Stimulated activated CD8-positive, alpha-beta memory T cell treated with anti-CD3 and anti-CD28 coated beads, Interleukin-7, amount 100 ng/mL, for 1 hour (primary cell): ENCODE data around the gene ASB6.
"Not testable (repeated sequence)": the region's sequence is repeated elsewhere in the genome, so short reads cannot be mapped to it uniquely, and the experiment has no call there.

Experiments
- DNase-seq, 2 donors: peaks; one replicate each; pipeline ENCODE4 v3.0.0-alpha.2; 2020; ENCODE audit warnings: low read depth in 2 of 2

The ASB6 gene

DNA sequence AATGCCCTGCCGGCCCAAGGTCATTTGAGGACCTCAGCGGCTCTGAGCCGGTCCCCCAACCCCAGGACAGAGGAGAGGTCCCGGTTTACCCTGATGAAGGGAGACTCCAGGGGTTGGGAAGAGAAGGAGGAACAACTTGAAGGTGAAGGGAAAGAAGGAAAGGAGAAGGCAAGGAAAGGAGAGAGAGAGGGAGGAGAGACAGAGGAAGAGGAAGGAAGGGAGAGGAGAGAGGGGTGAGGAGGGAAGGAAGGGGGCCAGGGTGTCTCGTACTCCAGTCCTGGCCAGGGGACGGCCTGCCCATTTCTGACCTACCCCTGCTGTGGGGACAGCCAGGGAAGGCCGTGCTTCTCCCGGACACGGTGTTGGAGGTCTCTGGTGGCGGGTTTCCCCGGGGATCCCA lies 25.4 kb upstream of the ASB6 start:
- no peak for DNase-seq

DNA sequence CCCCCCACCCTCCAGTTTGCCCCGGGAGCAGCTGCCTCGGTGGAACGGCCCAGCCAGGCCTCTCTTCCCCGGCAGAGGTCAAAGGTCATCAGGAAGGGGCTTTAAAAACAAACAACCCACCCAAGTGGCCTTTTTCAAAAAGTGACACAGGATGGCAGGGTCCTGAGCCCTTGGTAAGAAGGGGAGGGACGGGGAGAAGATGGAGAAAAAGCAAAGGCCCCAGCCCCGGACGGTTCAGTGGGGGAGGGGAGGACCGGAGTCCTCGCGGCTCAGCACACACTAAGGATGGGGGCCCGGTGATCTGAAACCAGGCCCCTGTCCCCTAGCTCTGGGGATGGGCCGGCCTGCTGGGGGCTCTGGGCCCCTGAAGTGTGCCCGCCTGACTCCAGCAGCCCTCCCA lies 24.6 kb upstream of the ASB6 start:
- DNase-seq = no peak

DNA sequence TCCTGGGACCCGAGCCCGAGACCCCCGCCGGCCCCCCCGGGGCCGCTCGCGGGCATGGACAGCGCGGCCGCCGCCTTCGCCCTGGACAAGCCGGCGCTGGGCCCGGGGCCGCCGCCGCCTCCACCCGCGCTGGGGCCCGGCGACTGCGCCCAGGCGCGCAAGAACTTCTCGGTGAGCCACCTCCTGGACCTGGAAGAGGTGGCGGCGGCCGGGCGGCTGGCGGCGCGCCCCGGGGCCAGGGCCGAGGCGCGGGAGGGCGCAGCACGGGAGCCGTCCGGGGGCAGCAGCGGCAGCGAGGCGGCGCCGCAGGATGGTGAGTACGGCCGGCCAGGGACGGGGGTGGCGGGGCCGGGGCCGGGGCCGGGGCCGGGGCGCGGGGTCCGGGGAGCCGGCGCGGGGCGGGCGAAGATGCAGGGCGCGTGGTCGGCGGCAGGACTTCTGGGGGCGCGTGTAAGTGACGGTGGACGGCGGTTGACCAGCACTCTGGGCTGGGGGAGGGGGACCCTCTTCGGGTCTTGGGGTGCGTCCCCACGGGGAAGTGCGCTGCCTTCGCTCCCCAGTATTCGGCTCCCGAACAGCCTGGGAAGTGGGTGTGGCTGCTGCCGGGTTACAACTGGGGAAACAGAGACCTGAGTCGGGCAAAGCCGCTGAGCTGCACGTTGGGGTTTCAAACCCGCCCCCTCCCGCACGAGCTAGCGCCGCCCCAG lies 24.0 kb upstream of the ASB6 start:
- DNase-seq = no peak

DNA sequence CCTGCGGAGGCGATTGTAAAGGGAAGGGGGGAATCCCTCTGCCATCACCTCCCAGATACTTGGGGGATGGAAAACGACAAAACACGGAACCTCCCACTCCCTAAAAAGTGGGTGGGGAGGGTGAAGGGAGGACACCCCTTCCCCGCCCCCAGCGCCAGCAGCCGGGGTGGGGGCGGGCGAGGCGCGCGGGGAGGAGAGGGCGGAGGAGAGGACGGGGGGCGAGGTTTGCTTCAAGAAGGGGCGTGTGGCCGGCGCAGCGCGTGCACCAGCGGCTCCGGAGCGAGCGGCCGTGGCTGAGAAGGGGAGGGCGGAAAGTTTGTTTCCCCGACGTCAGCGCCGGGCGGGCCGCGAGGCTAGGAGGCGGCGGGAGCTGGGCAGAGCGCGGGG lies 23.4 kb upstream of the ASB6 start, which contains the start of gene PRRX2:
Gene PRRX2 (plus strand): TSS at position 259 of the 387 bp plus-strand sequence. CDS start 221 bp downstream, outside the sequence.
- DNase-seq = no peak

DNA sequence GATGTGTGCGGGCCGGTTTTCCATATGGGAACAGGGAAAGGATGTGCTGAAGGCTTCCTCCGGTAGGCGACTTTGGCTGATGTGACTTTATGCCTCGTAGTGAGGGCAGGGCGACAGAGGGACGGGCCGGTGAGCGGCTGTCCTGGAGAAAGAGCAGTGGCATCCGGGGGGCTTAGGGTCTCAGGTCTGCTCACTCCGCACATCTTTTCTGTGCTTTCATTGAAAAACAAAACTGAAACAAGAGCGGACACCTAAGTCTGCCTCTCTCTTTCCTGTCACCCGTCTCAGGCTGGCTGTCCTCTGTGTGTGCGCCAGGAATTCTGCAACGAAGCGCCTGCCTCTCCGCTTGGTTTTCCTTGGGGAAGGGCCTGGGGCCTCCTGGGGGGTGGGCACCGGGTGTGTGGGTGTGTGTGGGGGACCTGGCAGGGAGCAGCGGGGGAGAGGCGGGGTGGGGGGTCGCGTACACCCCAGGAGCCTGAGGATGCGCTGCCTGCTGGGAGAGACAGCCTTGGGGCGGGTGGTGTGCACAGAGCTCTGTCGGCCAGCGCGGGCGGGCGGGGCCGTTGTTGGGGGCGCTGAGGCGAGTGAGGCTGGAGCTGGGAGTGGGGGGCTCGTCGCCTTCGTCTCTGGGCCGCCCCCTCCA lies 22.9 kb upstream of the ASB6 start:
- no peak for DNase-seq

DNA sequence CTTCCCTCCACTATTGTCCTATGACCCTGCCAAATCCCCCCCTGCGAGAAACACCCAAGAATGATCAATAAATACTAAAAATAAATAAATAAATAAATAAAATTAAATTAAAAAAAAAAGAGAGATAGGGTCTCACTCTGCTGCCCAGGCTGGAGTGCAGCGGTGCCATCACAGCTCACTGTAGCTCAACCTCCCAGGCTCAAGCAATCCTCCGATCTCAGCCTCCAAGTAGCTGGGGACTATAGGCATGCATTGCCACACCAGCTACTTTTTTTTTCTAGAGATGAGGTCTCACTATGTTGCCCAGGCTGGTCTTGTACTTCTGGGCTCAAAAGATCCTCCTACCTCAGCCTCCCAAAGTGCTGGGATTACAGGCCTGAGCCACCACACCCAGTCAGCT lies 20.3 kb upstream of the ASB6 start:
- DNase-seq = not testable (repeated sequence)

DNA sequence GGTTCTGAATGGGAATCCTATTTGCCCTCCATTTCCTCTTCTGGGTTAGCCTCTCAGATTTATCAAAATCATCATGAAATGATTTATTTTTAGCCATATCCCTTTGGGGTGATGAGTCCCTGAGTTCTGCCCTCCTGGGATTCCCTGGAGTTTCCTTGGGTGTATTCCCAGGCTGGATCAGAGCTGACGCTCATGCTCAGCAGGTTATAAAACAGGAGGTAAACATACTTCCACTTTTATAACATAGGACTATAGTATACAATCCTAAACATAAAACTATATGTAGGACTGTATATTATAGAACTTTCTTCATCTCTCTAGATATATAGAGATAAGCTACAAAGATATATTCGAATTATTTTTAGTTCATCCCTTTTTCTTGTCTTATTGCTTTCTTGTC lies 19.1 kb upstream of the ASB6 start:
- no peak for DNase-seq

DNA sequence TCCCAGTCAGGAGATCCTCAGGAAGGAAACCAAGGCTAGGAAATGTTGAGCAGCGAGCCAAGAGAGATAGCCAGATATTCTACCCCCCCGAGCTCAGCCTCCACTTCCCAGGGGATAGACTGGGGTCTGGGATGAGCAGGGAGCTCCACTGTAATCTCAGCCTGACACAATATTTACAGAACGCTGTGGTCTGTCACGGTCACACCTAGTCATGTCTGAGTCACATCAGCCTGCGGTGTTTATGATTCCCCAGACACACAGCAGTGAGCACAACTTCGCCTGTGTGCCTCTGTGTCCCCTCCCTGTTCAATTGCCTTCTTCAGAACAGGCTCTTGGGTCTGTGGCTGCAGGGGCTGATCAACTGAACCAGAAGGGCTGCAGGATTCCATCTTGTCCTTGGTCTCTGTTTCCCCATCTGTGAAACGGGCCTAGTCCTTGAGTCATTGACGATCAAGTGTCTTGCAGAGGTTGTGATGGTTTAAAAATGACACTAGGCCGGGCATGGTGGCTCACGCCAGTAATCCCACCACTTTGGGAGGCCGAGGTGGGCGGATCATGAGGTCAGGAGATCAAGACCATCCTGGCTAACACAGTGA lies 14.9 kb upstream of the ASB6 start:
- no peak for DNase-seq

DNA sequence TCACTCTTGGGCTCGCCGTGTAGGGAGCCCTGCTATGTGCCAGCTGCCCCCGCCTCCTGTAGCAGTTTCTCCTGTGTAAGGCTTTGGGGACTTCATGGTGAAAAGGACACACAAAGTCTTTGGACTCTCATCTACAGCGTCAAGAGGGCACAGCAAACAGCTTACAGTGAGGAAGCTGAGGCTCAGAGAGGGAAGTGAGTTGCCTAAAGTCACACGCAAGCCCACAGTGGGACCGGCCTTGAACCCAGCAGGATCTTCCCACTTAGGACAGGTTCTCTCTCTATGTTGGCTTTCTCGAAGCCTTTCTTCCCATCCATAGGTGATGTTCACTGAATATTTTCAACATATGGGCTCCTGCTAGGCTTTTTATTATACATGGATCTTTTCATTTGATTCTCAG lies 13.7 kb upstream of the ASB6 start:
- DNase-seq = no peak

DNA sequence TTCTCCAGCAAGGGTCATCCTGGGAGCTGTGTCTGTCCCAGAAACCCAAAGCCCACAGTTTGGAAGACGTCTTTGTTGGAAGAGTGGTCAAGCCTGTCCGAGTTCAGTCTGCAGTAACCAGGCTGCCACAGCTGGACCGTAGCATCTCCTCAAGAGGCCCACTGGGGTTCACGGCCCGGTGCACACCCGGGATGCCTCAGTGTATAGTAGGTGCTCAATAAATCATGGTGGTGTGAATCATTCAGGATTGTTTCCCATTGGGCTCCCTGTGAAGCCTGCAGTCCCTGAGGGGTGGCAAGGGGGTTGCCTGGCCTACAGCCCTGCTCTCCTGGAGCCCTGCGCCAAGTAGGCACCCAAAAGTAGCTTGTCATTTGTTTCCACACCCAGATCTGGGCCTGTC lies 13.2 kb upstream of the ASB6 start:
- DNase-seq = no peak

DNA sequence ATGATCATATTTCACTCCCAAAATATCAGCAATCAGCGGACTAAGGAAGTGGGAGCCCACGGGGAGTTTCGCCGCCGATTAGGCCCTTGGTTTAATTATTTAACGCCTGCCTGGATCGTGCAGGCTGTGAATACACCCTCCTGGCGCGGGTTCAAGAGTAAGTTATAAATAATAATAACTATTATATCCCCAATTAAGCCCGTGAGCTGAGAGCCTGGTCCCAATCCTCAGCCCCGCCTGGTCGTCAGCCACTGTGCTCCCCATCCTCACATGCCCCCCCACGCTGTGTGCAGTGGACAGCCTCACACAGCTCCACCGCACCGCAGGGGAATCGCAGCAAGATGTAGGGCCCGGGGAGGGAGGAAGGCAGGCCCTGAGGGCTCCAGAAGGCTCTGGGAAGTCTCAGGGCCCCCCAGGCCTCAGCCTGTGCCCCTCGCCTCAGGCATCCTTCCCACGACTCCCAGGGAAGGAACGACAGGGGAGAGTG lies 12.6 kb upstream of the ASB6 start:
- DNase-seq = no peak

DNA sequence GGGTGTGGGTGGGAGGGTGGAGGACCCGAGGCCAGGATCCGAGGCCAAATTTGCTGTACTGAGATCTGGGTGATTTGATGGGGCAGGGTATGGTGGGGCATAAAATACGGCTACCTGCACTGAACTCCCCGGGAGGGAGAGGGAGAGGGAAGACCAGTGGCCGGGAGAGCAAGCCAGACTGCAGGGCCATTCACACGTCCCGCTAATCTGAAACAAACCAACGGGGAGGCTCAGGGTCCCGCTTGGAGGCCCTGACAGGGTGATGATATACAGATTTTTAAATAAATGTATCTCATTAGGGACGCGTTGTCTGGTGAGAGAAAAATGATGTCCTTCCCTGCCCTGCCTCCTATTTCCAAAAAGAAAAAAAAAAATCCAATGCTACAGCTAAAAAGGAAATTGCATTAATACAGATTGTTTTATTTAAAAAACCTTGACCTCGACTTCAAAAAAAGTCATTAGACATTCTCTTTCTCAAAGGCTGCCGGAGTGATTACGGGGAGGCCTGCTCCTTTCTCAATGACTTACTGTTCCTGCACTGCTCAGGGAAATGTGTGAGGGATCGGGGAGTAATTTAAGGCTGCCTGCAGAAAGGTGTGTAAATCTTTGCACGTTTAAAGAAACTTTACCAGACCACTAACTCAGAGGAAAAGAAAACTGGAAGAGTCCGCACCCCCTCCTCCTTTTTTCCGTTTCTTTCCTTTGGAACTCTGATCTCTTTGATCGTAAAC lies 12.0 kb upstream of the ASB6 start:
- DNase-seq = no peak

DNA sequence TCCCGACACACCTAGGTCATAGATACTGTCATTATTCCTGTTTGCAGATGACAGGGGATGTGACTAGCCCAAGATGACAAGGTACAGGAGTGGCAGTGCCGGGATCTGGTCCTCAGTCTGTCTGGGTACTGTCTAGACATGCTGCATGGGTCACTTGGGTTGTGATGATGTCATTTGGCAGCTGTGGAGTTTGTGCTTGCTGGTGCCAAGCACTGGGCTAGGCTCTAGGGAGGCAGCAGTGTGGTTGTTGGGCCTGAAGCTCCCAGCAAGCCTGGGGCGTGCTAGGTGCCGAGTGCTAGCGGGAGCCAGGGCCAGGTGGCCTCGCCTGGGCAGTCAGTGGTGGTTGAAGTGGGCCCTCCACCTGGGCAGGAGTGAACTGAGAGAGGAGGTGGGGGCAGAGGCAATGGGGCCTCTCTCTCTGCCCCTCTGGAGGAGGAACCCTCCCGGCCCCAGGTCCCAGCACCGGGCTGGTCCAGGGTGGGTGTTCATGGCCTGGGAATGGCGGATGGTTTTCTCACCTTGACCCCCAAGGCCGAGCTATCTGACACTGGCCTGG lies 8.8 kb upstream of the ASB6 start:
- no peak for DNase-seq

DNA sequence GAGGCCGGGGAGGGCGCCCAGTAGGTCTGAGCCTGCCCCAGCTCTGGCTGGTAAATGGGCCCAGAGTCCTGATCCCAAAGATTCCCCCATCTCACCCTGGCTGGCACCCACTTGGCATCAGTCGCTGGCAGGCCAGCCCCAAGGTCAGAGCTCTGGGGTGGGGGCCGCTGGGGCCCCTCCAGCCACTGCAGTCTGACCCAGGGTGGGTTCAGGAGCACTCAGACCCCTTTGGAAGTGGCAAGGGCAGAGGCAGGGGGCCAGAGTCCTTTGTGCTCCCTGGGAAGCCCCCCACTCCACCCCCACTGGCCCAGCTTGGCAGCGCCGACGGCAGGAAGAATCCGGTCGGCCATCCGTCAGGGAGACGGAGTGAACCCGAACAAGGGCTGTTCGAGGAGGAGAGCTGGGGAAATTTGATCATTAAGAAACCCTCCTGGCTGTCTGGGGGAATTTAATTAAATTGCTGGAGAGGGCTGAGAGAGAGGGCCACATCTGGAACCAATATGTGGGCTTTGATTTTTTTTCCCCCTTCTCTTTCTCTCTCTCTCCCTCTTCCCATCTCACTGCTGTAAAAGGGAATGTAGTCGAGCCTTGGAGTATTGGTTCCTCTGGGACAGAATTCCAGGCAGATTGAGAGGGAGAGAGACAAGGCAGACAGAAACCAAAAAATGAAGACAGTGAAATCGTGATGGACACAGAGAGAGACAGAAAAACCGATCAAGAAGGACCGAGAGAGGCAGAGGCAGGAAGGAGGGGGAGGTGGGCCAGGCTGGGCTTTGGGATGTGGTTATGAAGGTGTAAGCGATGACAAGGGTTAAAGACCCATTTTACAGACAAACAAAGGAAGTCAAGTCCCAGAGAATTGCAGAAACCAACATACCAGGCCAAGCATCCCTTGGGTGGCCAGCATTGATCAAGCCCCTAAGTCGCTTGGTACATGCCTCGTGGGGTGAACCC lies 8.1 kb upstream of the ASB6 start:
- DNase-seq = no peak

DNA sequence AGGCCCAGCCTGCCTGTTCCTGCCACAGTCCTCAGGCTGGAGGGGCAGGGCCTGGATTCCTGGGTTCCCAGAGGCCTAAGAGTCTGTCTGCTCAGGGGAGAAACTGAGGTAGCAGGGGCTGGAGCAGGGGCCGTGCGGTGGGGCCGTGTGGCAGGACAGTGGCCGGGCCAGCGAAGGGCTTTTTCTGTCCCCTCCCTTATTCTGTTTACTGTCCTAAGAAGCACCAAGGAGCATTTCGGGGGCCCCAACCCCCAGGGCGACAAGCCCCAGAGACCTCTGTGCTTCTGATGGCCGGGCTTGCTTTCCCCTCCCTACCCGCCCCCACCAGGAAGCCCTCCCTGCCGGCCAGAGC lies 6.8 kb upstream of the ASB6 start:
- no peak for DNase-seq

DNA sequence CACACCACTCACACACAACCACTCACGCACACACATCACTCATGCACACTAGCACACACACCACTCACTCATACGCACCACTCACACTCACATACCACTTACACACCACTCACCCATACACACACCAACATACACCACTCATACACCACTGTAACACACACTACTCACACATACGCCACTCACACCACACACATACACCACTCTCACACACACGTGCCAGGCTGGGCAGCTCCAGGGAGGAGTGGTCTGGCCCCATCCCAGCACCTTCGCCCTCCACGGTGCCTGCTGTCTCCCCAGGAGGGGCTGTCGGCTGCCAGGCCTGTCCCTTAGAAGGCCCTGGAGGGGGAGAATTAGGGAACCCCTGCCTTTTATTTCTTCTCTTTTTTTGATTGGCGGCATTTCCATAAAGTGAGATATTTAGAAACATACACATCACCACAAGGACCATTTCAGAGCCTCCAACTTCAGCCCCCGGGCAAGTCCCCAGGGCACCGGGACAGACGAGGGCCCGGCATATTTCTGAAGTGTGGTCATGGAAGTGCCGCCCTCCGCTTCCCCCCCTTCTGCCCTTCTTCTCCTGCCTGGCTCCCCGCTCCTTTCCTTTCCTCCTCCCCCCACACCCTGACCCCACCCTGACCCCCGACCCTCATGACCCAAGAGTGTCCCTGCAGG lies 6.3 kb upstream of the ASB6 start:
- no peak for DNase-seq

DNA sequence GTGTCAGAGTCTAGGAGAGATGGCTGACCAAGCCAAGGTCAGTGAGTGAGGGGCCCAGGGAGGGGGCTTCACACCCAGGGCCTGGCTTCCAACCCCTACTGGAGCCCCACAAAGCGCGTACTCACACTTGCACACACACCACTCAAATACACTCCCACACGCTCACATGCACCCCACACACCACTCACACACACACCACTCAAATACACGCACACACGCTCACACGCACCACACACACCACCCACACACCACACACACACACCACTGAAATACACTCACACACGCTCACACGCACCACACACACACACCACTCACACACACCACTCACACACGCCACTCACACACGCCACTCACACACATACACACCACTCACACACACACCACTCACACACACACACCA lies 5.7 kb upstream of the ASB6 start:
- DNase-seq = no peak

DNA sequence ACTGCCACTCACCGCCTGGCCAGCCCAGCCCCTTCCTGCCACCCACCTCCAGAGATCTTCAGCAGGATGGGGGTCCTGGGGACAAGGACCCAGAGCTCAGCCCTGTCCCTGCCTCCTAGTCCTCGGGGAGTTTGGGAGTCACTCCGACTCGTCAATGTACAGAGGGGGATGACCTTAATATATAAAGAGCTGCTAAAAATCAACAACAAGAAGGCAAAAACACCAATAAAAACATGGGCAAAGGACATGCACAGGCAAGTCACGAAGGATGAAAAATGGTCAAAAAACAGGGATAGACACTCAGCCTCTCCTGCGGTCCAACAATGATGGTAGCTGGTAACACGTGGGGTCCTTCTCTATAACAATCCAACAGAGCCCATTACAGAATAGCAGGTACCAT lies 4.7 kb upstream of the ASB6 start:
- no peak for DNase-seq

DNA sequence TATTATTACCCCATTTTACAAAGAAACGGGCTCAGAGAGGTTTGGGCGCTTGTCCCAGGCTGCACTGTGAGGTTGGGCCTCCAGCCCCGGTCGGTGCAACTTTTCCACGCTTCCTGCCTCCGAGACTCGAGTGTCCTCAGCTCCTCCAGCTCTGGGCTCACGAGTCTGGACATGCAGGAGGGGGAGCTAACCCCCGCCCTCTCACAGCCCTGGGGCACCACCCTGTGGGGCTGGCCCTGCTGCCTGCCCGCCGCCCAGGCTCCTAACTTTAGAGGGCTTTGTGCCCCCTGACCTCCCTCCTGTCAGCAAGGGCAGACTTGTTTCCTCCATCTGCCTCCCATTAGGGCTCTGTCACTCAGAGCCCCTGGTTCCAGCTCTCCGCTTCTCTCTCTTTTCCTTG lies 4.3 kb upstream of the ASB6 start:
- no peak for DNase-seq

DNA sequence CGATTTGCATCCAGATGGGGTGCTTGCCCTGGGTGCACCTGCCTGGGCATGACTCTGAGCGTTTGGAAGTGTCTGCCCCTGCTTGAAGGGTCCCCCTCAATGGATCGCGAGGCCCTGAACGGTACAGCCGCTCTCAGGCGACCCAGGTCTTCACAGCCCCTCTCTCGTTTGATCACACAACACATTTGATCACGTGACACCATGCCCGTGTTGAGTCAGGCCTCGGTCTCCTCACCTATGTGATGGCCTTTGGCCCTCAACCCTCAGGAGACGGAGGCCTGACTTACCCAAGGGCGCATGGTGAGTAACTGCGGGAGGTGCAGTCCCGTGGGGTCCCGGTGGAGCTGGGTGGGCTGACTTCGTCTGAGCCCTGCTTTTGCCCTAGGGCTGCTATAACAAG lies 3.0 kb upstream of the ASB6 start:
- DNase-seq = no peak

DNA sequence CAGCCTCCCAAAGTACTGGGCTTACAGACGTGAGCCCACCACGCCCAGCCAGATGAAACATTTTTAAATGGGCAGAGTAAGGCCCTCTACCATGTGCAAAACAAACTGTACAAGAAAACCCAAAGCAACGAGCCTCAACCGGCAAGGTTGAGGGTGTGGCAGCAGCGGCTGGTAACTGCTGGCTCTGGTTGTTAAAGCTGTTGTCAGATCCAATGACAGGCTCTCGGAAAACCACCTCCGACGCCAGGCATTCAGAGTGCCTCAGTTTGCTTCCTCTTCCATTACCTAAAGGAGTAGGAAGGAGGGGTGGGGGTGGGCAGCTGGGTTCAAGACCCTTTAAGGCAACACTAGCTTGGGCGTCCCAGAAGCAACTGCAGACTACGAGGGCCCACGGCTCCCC lies 2.4 kb upstream of the ASB6 start:
- DNase-seq = no peak
